ENCODE results near the gene TIMM23.
A peak's percentile ranks its signal among the peaks of the same experiment; 100 is the strongest.
"Not testable (repeated sequence)": the region's sequence is repeated elsewhere in the genome, so short reads cannot be mapped to it uniquely, and the experiment has no call there.

Gene TIMM23

GRCh38 chr10:45972106-45972812 is at the start of gene TIMM23:
TIMM23 (plus strand) TSS chr10:45972489; CDS start chr10:45972625, 136 bp downstream.
- DNase-seq, result peak; percentile 76

- DNase-seq, result not testable (repeated sequence)
These were observed 45.5 kb upstream of the TIMM23 start for GRCh38 chr10:45926790-45927189.

GRCh38 chr10:45931305-45931704 is 41.0 kb upstream of the TIMM23 start:
- not testable (repeated sequence) for DNase-seq

GRCh38 chr10:45934788-45935187 is 37.5 kb upstream of the TIMM23 start:
- not testable (repeated sequence) for DNase-seq

GRCh38 chr10:45939176-45939697 is 33.1 kb upstream of the TIMM23 start:
- not testable (repeated sequence) for DNase-seq

GRCh38 chr10:45941196-45941595 is 31.1 kb upstream of the TIMM23 start:
- not testable (repeated sequence) for DNase-seq

GRCh38 chr10:45945476-45945875 is 26.8 kb upstream of the TIMM23 start:
- DNase-seq, result not testable (repeated sequence)

GRCh38 chr10:45947363-45947762 is 24.9 kb upstream of the TIMM23 start:
- DNase-seq, result not testable (repeated sequence)

GRCh38 chr10:45948801-45949200 is 23.5 kb upstream of the TIMM23 start:
- not testable (repeated sequence) for DNase-seq

- not testable (repeated sequence) for DNase-seq
These were observed 17.9 kb upstream of the TIMM23 start for GRCh38 chr10:45954367-45954766.

- DNase-seq, result not testable (repeated sequence)
These were observed 15.7 kb upstream of the TIMM23 start for GRCh38 chr10:45956634-45957033.

GRCh38 chr10:45957928-45958327 is 14.4 kb upstream of the TIMM23 start:
- not testable (repeated sequence) for DNase-seq

- not testable (repeated sequence) for DNase-seq
These were observed 9.4 kb upstream of the TIMM23 start for GRCh38 chr10:45962686-45963452.

- DNase-seq, result not testable (repeated sequence)
These were observed 1.3 kb upstream of the TIMM23 start for GRCh38 chr10:45971019-45971418.

GRCh38 chr10:45971742-45972105 is 565 bp upstream of the TIMM23 start:
- DNase-seq, result not testable (repeated sequence)

GRCh38 chr10:45972813-45973169 is 502 bp downstream of the TIMM23 start:
- DNase-seq, result not testable (repeated sequence)

GRCh38 chr10:45974041-45974440 is 1.8 kb downstream of the TIMM23 start:
- DNase-seq, result not testable (repeated sequence)

- not testable (repeated sequence) for DNase-seq
These were observed 6.3 kb downstream of the TIMM23 start for GRCh38 chr10:45978554-45978953.

- not testable (repeated sequence) for DNase-seq
These were observed 9.1 kb downstream of the TIMM23 start for GRCh38 chr10:45981367-45981766.

- not testable (repeated sequence) for DNase-seq
These were observed 11.4 kb downstream of the TIMM23 start for GRCh38 chr10:45983538-45984186.

GRCh38 chr10:45984473-45984872 is 12.2 kb downstream of the TIMM23 start:
- DNase-seq, result not testable (repeated sequence)

GRCh38 chr10:45985590-45985989 is 13.3 kb downstream of the TIMM23 start:
- DNase-seq, result not testable (repeated sequence)

- DNase-seq, result no peak
These were observed 25.3 kb downstream of the TIMM23 start for GRCh38 chr10:45997557-45997956.
